HG02852 (cell line): Measurements from ENCODE around the gene USP34.

Experiments used
- ATAC-seq: cut with Tn5 transposase; IDR thresholded peaks from one replicate; pipeline ENCODE4 v1.9.1; 2021; ENCODE audit warnings: mild to moderate bottlenecking, moderate library complexity; ENCODE audit not compliant: unreplicated experiment

The USP34 gene

DNA sequence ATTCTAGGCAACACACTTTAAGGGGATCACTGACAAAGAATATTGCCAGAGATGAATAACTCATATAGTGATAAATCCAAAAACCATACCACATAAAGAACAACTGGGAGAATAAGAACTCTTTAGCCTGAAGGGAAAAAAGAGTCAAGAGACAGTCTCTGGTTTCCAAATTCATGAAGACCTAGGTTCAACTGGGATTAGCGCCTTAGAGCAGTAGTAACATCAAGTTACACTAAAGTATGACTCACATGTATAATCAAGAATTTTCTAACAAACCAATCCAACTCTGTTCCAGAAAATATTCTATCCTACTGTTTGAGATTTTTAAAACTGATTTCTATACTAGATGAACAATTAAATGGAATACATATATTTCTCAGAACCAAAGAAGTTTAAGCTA is 93.8 kb downstream of the USP34 start:
- no peak for ATAC-seq

DNA sequence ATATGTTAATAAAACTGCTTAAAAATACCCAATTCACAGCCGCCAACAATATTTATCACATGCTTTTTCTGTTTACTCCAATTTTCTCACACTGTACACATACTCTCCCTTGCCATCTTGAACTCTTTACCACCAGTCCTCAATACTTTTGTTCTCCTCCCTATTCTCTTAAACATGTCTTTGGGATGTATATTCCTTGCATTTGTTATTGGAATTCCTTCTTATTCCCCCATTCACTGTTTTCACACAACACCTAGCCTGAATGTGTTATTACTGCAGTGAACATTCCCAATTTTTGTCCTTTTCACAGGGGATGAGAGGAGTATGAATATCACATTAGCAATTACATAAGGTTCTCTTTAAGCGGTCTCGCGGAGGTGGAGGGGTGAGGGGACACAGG is 94.7 kb downstream of the USP34 start:
- ATAC-seq, result no peak

- no peak for ATAC-seq
Observed at GRCh38 chr2:61371027-61371426, 99.9 kb downstream of the USP34 start.

- ATAC-seq, result no peak
Observed at GRCh38 chr2:61368687-61369665, 101.9 kb downstream of the USP34 start.

DNA sequence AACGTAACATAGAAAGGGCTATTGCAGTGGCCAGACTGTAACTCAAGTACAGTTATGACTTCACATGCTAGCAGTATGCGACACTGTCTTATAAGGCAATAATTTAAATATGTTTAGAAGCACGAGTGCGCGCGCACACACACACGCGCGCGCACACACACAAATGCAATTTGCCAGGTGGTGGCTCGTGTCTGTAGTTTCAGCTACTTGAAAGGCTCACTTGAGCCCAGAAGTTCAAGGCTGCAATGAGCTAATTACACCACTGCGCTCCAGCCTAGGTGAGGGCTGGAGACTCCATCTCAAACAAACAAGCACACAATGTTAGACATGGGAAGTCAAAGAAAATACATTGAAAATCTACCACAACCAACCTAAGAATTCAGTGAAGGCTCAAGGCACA is 103.7 kb downstream of the USP34 start:
- ATAC-seq, result no peak

GRCh38 chr2:61363580-61363979 is 107.3 kb downstream of the USP34 start:
- no peak for ATAC-seq

GRCh38 chr2:61362873-61363272 is 108.0 kb downstream of the USP34 start:
- ATAC-seq, result no peak

DNA sequence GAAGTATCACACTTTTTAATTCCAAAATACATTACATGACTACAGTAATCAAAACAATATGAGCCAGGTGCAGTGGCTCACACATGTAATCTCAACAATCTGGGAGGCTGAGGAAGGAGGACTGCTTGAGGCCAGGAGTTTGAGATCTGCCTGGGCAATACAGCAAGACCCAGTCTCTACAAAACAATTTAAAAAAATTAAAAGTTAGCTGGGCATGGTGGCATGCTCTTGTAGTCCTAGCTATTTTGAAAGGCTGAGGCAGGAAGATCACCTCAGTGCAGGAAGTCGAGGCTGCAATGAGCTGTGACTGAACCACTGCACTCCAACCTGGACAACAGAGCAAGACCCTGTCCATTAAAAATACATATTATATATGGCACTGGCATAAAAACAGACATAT is 109.8 kb downstream of the USP34 start:
- ATAC-seq, result no peak

- ATAC-seq, result no peak
Observed at GRCh38 chr2:61359058-61359457, 111.8 kb downstream of the USP34 start.

DNA sequence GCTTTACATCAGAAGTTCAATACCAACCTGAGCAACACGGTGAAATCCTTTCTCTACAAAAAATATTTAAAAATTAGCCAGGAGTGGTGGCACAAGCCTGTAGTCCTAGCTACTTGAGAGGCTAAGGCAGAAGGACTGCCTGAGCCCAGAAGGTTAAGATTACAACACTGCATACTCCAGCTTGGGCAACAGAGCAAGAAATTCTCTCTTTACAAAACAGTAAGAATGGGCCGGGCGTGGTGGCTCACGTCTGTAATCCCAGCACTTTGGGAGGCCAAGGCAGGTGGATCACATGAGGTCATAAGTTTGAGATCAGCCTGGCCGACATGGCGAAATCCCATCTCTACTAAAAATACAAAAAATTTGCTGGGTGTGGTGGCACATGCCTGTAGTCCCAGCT is 113.2 kb downstream of the USP34 start:
- no peak for ATAC-seq

DNA sequence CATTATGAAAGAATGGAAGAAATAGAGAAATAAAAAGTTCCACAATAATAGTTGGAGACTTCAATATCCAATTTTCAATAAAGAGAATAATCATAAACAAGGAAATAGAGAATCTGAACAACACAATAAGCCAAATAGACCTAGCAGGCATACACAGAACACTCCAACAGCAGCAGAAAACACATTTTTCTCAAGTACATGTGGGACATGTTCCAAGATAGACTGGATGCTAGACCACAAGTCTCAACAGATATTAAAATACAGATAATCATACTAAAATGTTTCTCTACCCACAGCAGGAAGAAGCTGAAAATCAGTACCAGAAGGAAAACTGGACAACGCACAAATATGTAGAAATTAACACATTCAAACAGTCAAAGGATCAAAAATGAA is 113.9 kb downstream of the USP34 start:
- ATAC-seq, result no peak

DNA sequence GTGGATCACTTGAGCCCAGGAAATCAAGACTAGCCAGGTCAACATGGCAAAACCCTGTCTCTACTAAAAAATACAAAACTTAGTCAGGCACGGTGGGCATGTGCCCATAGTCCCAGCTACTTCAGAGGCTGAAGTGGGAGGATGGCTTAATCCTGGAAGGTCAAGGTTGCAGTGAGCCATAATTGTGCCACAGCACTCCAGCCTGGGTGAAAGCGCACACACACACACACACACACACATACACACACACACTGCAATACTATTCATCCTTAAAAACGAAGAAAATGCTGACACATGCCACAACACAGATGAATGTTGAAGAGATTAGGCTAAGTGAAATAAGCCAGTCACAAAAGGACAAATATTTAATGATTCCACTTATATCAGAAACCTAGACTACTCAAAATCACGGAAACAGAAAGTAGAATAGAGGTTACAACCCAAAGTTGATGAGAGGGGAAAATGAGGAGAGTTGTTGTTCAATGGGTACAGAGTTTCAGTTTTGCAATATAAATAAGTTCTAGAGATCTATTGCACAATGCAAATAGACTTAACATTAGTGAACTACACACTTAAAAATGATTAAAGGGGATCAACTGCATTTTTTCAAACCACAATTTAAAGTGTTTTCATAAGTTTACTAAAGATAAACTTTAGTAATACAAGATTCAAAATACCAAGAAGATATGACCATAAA is 114.5 kb downstream of the USP34 start:
- no peak for ATAC-seq

- ATAC-seq, result no peak
Observed at GRCh38 chr2:61354543-61355197, 116.2 kb downstream of the USP34 start.

DNA sequence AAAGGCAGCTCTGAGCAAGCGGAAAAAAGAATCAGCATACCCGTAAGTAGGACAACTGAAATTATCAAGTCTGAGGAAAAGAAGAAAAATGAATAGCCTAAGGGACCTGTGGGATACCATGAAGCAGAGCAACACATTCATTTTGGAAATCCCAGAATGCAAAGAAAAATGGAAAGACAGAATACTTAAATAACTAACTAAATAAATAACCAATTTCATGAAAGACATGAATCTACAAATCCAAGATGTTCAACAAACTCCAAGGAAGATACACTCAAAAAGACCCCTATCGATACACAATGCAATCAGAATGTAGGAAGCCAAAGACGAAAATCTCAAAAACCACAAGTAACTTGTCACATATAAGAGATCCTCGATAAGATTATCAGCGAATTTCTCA is 117.0 kb downstream of the USP34 start:
- ATAC-seq, result no peak

- ATAC-seq, result no peak
Observed at GRCh38 chr2:61350777-61351176, 120.1 kb downstream of the USP34 start.

DNA sequence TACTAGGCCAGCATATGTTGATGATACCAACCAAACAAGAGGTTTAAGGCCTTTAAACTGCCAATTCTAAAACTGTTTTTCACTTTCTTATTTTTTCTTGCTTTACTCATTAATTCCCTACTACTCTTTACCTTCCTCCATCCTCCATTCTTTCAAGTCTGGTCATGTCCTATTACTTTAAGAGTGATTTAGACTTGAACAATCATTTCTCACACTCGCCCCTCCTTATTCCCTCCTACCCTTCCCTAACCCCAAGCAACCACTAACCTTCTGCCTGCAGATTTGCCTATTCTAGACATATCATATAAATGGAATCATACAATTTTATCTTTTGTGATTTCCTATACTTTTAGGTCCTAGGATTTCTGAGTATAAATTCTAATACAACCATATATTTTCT is 127.7 kb downstream of the USP34 start:
- no peak for ATAC-seq

GRCh38 chr2:61340242-61340641 is 130.6 kb downstream of the USP34 start:
- no peak for ATAC-seq

- ATAC-seq, result no peak
Observed at GRCh38 chr2:61338447-61338846, 132.4 kb downstream of the USP34 start.

- ATAC-seq, result no peak
Observed at GRCh38 chr2:61335187-61335586, 135.7 kb downstream of the USP34 start.

DNA sequence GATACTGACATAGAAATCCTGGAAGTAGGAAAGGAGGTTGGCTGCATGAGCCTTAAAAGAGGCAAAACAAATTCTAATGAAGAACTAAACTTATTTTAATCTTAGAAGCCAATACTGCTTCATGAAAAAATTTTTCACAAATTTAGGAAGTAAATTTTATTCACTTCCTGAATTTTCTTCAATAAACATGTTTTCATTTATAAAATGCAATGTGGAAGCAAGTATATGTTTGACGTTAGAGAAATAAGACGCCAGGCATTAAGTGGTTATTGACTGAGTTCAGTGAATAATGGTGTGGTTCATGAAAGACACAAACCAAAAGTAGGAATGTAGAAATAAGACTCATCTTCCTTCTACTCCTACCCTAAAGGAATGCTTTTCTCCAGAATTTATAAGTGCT is 136.4 kb downstream of the USP34 start:
- ATAC-seq, result no peak

DNA sequence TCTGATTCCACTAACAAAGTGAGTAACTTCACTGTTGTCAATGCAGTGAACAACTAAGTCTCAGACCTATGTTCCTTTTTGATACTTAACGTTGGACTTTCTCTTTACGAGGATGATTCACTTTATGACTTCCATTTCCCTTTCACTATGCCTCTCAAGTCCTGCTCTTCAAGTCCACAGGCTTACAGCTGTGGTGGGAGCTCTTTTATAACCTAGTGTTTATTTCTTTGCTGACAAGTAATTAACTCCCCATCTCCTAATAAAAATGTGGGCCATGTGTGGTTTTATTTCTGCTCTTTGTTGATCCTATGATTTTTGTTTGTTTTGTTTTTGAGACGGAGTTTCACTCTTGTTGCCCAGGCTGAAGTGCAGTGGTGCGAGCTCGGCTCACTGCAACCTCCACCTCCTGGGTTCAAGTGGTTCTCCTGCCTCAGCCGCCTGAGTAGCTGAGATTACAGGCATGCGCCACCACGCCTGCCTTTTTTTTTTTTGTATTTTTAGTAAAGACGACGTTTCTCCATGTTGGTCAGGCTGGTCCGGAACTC is 142.1 kb downstream of the USP34 start:
- ATAC-seq, result no peak
